CD4-positive, alpha-beta T cell treated with Interleukin-4 for 4 hours (primary cell): Measurements from ENCODE around the gene HEPN1.

ENCODE experiments used
- DNase-seq: peaks from one replicate; pipeline ENCODE4 v3.0.0-alpha.2; 2020

Gene HEPN1

DNA sequence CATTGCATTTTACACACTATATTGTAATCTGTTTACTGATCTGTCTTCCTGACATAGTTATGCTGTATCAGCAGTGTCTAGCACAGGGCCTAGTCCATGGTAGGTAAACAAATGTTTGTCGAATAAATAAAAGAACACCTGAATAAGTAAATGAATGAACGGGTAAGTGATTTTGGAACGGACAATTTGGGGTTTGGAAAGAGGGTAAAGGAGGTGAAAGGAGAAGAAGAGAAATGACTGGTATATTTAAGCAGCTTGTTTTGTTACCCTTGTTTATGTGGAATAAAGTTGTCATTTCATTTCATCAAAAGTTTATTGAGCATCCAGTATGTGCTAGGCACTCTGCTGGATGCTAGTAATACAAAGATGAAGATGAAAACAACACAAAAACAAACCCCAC is at the start of gene HEPN1:
Gene HEPN1 (plus strand): TSS at position 301 of the 400 bp plus-strand sequence.
- no peak for DNase-seq

DNA sequence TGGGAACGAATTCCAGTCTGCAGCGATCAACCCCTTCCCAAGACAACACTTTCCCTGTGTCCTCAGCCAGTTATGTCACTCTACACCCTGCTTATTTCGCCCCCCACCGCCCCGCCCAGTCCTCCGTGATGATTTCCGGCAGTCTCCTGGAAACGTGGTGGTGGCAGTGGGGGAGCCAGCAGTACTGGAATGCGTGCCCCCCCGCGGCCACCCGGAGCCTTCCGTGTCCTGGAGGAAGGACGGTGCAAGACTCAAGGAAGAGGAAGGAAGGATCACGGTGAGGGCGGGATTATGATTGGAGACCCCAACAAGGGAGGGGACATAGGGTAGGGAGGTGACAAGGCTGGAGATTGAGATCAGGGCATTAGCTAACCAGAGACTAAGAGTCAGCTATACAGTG is 49.7 kb upstream of the HEPN1 start:
- DNase-seq = no peak

DNA sequence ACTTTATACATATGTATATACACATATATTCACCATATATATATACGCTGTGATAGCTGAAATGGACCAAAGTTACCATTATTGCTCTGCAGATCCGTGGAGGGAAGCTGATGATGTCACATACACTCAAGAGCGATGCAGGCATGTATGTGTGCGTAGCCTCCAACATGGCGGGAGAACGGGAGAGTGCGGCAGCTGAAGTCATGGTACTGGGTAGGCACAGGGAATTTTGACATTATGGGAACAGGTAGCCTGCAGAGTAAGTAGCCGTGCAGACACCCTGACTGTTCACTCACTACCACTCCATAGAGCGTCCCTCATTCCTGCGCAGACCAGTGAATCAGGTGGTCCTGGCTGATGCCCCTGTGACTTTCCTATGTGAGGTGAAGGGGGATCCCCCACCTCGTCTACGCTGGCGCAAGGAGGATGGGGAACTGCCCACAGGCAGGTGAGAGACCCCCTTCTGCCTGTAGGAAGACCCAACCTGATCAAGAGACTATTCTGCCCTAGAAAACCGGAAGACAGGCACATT is 49.1 kb upstream of the HEPN1 start:
- DNase-seq = no peak

DNA sequence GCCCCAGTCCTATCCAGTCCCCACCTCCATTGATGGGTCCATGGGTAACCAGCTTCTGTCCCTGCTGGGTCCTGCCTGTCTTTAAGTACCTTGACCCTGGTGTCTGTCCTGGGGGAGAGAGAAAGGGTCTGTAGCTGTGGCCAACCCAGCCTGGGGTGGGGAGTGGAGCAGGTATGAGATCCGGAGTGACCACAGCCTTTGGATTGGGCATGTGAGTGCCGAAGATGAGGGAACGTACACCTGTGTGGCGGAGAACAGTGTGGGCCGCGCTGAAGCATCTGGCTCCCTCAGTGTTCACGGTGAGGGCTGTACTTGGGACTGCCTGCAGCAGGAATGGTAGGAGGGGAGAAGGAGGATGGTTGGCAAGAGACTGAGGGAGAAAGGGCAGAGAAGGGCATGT is 48.6 kb upstream of the HEPN1 start:
- DNase-seq = no peak

DNA sequence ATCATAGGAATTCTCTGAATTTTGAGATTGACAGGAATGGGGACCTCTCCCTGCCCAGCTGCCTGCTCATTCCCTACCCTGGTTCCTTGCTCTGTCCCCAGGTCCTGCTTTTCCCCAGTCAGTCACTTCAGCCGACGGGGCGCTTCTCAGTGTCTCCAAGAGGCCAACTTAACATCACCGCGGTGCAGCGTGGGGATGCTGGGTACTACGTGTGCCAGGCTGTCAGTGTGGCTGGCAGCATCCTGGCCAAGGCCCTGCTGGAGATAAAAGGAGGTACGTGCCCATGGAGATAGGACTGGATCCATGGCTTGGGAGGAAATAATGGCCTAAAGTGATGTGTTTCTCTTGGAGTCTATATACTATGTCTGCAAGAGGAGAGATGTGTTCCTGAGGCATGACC is 46.8 kb upstream of the HEPN1 start:
- no peak for DNase-seq

DNA sequence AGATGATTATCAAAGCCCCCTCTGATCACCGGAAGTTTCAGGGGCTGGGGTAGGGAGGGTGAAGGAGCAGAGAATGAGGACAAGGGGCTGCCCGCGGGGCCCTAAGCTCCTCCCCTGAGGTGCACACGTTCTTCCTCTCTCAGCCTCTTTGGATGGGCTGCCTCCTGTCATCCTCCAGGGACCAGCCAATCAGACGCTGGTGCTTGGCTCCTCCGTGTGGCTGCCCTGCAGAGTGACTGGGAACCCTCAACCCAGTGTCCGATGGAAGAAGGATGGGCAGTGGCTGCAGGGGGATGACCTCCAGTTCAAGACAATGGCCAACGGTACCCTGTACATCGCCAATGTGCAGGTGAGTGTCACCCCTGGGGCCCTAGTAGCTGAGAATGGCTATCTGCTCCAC is 46.3 kb upstream of the HEPN1 start:
- no peak for DNase-seq

DNA sequence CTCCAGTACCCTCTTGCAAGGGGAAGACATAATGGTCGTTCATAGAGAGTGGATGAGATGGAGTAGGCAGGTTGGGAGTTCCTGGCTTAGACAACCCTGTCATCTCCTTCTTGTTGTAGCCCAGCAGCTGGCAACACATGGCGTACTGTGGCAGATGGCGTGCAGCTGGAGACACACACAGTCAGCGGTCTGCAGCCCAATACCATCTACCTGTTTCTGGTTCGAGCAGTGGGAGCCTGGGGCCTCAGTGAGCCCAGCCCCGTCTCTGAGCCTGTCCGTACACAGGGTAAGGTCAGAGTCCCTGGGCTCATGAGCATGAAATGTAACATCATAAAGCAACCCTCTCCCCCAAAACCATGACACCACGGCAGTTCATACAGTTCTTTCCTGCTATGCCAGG is 45.1 kb upstream of the HEPN1 start:
- DNase-seq = no peak

DNA sequence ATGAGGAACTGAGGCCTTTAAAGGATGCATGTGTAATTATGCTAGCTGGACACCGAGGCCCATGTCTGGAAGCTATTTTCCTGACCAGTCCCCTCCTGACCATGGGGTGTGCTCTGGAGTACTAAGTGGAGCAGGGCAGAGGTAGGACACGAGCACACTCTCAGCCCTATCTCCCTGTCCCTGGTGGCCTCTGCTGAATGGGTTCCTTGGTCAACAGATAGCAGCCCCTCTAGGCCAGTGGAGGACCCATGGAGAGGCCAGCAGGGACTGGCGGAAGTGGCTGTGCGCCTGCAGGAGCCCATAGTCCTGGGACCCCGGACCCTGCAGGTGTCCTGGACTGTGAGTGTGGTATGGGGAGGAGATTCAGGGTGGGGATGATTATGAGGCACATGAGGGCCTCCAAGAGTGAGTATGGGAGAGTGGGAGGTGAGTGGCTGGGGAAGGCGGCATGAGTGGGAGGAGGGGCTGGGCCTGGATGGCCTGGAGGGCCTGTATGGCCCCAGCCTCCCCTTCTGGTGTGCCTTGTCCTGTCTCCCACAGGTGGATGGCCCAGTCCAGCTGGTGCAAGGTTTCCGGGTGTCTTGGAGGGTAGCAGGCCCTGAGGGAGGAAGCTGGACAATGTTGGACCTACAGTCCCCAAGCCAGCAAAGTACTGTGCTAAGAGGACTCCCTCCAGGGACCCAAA is 44.3 kb upstream of the HEPN1 start:
- DNase-seq = no peak

DNA sequence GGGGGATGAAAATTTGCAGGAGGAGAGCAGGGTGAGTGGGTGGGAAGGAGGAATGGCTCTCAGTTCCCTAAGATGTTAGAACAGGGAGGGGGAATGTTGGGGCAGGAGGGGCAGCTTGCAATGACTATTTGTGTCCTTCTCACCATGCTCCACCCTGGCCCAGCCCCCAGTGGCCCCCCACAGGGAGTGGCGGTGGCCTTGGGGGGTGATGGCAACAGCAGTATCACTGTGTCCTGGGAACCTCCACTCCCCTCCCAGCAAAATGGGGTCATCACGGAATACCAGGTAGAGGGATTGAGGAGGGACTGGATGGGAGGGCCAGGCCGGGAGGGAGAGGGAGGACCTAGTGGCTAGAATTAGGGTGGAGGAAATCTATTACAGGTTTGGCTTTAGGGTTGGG is 43.6 kb upstream of the HEPN1 start:
- no peak for DNase-seq

DNA sequence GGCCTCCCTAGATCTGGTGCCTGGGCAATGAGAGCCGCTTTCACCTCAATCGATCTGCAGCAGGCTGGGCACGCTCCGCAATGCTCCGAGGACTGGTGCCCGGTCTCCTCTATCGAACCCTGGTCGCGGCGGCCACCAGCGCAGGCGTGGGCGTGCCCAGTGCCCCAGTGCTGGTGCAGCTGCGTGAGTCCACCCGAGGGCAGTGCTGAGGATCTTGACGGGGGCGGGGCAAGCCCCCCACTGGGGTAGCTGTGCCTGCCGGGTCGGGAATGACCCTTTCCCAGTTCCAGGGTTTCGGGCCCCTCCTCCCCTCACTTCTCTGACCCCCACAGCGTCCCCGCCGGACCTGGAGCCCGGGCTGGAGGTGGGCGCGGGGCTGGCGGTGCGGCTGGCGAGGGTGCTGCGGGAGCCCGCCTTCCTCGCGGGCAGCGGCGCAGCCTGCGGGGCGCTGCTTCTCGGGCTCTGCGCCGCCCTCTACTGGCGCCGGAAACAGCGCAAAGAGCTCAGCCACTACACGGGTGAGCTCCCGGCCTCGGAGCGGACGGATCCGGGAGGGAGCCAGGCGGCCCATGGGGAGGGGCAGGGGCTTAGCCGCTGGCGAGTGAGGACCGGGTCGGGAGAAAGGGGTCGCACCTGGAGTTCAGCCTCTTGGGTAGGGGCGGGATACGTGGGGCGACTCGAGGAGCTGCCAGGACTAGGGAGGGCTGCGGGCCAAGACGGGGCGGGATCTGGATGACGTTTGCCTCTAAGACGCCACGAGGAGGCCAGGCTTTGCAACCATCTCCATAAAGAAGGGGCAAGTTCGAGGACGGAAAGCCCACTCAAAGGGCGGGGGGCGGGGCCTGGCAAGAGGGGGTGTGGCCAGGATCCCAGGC is 42.9 kb upstream of the HEPN1 start:
- peak; percentile 71 for DNase-seq

DNA sequence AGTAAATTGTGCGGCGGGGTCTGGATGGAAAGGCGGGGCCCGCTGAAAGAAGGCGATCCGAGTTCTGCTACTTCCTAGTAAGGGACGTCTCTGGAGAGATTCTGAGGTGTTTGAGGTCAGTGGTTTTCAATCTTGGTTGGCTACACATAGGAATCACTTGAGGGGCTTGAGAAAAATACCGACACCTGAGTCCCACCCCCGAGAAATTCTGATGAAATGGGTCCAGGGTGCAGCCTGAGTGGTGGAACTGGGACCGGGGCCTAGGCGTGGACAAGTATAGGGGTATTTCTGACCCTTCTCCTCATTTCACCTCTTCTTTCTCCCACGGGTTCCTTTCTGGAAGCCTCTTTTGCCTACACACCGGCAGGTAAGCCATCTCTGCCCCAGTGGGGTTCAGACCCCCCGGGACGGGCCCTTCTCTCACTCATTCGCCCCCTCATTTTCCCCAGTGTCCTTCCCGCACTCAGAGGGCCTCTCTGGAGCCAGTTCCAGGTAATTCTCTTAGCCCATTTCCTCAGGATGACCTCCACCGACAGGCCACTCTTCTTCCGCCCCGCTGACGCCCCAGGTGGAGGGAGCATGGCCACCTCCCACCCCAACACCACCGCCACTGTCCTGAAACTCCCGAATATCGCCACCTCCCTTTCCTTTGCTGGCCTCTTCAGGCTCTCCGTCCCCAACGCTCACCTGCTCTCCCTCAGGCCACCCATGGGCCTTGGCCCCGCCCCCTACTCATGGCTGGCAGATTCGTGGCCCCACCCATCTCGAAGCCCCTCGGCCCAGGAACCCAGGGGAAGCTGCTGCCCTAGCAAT is 42.0 kb upstream of the HEPN1 start:
- DNase-seq = no peak

DNA sequence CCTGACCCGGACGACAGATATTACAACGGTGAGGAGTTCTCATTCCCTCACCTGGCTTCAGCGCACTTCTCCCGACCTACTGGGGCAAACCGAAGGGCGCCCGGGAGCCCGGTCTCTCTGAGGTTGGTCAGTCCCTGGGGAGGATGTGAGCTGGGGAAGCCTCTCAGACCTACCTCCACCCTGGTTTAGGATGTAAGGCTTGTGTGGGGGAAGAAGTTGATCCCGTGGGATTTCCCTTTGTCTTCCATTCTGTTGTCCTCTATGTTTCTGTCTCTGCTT is 41.5 kb upstream of the HEPN1 start:
- DNase-seq = no peak

DNA sequence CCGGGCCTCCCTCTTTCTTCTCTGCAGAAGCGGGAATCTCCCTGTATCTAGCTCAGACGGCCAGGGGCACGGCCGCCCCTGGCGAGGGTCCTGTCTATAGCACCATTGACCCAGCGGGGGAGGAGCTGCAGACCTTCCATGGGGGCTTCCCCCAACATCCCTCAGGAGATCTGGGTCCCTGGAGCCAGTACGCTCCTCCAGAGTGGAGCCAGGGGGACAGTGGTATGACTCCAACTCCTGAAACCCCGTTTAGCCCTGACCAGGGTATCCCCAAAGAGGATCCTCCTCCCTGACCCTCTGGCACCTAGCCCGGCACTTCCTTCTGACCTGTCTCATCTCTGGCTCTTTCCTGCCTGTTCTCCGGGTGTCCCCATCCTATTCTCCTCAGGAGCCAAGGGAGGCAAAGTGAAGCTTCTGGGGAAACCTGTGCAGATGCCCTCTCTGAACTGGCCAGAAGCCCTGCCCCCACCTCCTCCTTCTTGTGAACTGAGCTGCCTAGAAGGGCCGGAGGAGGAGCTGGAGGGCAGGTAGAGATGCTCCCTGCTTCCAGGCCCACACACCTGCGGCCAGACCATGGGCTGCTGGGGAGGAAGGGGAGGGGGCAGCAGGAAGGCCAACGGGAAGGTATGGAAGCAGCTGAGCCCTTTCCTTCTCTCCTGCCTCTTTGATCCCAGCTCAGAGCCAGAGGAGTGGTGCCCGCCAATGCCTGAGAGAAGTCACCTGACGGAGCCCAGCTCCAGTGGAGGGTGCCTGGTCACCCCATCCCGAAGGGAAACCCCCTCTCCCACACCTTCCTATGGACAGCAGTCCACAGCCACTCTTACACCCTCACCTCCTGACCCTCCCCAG is 40.9 kb upstream of the HEPN1 start:
- no peak for DNase-seq

DNA sequence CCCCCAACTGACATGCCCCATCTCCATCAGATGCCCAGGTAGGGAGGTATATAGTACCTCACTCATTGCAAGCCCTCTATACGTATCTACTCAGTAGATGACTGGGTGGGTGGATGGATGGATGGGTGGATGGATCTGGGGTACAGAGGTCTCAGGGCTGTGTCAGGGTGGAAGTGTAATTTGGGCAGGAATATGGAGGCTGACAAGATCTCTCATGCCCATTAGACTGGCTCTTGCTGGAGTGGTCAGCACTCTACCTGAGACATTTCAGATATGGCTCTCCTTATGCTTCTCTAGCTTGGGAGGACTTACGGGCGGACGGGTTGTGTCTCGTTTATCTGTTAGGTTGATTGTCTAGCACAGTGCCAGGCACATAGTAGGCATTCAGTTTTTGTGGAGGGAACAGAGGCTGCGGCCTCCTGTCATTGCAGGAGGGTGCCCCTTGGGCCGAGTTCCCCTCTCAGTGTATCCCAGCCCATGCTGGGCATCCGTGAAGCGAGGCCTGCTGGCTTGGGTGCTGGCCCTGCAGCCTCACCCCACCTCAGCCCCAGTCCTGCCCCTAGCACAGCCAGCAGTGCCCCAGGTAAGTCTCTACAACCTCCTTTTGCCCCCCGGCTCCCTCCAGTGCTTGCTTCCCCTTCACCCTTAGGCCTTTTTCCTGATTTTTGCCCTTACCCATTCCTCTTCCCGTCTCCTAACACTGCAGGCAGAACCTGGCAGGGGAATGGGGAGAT is 40.1 kb upstream of the HEPN1 start:
- DNase-seq = no peak

DNA sequence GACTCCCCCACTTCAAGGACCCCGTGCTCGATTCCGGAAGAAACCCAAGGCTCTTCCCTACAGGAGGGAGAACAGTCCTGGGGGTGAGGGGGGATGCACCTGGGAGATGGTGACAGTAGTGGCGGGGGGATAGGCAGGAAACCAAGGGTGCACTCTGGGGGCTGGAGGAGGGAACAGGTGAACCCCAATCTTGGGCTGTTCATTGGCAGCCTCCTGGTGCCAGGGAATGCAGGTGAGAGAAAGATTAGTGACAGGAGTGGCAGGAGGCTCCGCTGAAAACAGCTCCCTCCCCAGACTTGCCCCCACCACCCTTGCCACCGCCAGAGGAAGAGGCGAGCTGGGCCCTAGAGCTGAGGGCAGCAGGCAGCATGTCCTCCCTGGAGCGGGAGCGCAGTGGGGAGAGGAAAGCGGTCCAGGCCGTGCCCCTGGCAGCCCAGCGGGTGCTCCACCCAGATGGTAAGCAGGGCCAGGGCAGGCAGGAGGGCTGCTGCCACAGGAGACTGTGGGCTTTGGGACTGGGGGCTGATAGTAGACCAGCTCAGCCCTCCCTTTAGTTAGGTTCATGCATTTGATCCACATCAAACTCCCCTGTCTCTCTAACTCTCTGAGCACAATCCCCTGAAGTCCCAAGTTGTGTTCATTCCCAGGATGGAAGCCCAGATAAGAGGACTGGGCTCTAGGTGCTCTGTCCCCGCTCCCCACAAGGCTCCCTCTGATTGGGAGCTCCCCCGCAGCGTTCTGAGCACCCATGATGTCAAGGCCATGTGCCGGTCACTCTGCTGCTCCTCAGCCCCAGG is 39.4 kb upstream of the HEPN1 start:
- DNase-seq = no peak

DNA sequence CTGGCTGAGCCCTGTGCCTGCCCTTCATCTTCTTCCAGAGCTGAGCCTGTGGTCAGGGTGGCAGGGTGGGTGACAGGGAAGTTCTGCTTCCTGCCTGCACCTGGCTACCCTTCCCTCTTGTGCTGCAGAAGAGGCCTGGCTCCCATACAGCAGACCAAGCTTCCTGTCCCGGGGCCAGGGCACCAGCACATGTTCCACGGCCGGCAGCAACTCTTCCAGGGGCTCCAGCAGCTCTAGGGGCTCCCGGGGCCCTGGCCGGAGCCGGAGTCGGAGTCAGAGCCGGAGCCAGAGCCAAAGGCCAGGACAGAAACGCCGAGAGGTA is 38.8 kb upstream of the HEPN1 start:
- DNase-seq = no peak

DNA sequence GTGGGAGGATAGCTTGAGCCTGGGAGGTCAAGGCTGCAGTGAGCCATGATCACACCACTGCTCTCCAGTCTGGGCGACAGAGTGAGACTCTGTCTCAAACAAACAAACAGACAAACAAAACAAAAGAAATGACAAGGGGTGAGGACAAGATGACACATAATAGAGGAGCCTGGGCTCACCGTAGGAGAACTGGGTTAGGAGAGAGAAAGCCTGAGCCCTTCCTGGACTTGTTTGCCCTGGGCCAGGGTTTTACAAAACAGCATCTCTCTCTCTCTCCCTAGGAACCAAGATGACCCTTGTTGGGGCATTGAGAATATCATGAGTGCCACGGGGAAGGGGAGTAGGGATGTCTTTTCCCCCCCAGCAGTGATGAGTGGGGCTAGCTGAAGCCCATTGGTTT is 38.1 kb upstream of the HEPN1 start:
- no peak for DNase-seq

DNA sequence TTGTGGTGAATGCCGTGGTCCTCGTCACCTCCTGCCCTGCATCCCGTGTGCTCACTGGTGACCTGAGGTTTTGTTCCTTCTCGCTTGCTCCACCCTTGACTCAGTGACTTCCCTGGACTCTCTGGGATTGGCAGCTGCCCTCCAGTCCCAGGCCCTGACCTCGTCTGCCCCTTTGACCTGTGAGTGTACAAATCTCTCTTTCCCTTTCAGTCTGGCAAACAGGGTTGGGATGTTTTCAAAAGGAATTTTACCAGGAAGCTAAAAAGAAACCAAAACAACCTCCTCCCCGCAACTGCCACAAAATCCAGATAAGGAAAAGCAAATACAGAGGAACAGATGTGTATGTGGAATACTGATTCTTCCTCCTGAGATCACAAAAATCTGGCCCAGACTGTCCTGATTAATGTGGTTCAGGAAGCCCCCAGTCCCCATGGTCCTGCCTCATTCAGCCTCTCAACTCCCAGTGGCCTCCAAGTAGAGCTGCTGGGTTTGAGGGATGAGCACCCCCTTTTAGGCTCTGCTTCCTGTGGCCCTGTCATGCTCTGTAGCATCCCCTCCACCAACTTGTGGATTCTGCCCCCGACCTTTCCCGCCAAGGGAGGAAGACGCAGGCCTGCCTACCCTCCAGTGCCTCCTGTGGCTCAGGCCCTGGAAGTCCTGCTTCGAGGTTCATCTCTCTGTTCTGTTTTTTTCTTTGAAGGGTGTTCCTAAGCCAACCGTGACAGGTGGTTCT is 36.5 kb upstream of the HEPN1 start:
- no peak for DNase-seq

DNA sequence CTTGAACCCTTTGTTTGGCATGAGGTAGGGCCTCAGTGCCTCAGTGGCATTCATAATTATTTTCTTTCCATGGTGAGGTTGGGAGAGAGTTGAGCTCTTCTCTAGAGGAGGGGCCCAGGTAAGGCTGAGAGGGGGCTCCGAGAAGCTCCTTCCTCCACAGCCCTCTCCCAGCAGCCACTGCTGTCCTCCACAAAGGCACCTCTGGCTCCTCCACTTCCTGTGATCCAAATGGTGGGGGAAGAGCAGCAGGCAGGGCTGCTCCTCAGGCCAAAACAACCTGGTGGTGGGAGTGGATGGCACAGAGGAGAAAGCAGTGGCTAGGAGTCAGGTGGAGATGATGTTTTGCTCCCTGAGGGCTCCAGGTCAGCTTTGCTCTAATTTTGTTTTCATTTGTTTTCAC is 34.7 kb upstream of the HEPN1 start:
- no peak for DNase-seq

DNA sequence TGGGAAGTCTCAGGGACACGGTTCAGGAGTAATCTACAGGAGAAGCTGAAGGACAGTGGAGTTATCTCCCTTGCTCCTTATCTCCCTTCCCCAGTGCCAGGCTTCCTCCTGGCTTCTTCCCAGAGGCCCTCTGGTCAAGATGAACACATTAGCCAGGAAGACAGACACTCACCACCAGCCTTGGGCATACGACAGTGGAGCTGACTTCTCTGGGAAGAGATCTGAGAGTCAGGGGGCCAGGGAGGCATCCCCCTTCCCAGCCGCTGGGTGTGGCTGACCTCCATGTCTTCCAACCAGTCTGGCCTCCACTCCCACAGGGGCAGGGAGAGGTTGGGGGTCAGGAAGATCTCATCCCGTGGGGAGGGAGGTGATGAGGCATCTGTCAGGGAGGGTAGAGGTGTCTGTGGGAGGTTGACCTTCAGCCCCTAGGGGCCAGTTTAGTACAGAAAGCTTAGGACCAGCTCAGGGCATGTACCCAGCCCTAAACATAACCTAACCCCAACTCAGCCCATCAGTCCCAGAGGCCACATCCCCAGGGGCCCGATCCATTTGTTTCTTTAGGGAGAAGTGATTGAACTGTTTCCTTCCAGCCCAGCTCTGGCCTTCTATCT is 34.1 kb upstream of the HEPN1 start:
- no peak for DNase-seq
